Kidney epithelial cell (primary cell): Measurements from ENCODE around the gene OR6B2. TPM values are rescaled to one million over a fixed set of nuclear protein-coding genes. Genes with fewer than 3 reads are reported as not detected.

Experiments used
- DNase-seq: peaks from one replicate; pipeline ENCODE4 v3.0.0-alpha.2; 2010; ENCODE audit warnings: low read depth
- H3K27me3 ChIP-seq: 2 replicates; pipeline ENCODE4 v1.6.0; 2011; ENCODE audit warnings: low read length; ENCODE audit not compliant: control insufficient read depth, insufficient read depth
- H3K36me3 ChIP-seq: 2 replicates; pipeline ENCODE4 v1.5.1; 2011; ENCODE audit warnings: low read length; ENCODE audit not compliant: control insufficient read depth, insufficient read depth
- H3K4me3 ChIP-seq: 2 replicates; pipeline ENCODE4 v1.5.1; 2011; ENCODE audit warnings: low read depth, mild to moderate bottlenecking, control low read depth, low read length
- total RNA-seq: library from RNA; depleted of rRNA; stranded (reverse); fragments of >200 nt; gene quantifications from 2 replicates; pipeline ENCODE4 v1.2.3, GENCODE V29; 2015
- TF ChIP-seq, protein P1 (sequence below): IDR thresholded peaks from 2 replicates; pipeline ENCODE4 v1.5.1; 2011; ENCODE audit warnings: mild to moderate bottlenecking, moderate library complexity, low read length, control low read depth, inconsistent platforms; ENCODE audit not compliant: insufficient read depth, poor library complexity, severe bottlenecking

The OR6B2 gene
- total RNA-seq, 1 donor from 2014 or later, result not detected

DNA sequence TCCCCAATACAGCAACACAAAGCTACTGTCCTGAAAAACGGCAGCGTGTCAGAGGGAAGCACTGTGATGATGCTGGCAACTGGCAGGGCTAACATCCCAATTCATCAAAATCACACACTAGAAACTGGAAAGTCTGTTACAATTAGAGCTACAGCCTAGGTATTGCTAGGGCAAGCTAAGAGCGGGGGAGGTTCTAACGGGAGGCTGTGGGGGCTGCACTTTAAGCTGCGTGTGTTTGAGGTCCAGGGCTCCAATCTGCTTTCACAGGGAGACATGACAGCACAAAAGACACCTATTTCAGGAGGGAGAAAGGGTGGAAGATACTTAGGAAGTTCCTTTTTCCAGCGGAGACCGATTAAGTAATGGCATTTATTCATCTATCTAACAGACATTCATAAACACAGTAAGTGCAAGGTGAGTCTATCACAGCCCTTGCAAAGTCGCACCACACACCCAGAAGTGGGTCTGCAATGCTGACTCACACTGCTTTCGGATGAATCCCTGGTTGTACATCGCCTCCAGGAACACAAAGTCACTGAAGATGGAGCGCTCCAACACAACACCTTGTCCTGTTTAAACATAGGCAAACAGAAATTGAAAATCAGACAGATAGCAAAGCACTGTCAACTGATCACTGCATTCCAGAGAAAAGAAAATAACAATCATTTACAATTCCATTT lies 12.0 kb downstream of the OR6B2 start:
- no peak overlapping the region for H3K4me3 ChIP-seq
- TF ChIP-seq, protein P1, sequence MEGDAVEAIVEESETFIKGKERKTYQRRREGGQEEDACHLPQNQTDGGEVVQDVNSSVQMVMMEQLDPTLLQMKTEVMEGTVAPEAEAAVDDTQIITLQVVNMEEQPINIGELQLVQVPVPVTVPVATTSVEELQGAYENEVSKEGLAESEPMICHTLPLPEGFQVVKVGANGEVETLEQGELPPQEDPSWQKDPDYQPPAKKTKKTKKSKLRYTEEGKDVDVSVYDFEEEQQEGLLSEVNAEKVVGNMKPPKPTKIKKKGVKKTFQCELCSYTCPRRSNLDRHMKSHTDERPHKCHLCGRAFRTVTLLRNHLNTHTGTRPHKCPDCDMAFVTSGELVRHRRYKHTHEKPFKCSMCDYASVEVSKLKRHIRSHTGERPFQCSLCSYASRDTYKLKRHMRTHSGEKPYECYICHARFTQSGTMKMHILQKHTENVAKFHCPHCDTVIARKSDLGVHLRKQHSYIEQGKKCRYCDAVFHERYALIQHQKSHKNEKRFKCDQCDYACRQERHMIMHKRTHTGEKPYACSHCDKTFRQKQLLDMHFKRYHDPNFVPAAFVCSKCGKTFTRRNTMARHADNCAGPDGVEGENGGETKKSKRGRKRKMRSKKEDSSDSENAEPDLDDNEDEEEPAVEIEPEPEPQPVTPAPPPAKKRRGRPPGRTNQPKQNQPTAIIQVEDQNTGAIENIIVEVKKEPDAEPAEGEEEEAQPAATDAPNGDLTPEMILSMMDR, result no peak
- no peaks in the 10 kb centered on the region for H3K36me3 ChIP-seq
- H3K27me3 ChIP-seq, result no peaks in the 10 kb centered on the region
- no peak for DNase-seq

DNA sequence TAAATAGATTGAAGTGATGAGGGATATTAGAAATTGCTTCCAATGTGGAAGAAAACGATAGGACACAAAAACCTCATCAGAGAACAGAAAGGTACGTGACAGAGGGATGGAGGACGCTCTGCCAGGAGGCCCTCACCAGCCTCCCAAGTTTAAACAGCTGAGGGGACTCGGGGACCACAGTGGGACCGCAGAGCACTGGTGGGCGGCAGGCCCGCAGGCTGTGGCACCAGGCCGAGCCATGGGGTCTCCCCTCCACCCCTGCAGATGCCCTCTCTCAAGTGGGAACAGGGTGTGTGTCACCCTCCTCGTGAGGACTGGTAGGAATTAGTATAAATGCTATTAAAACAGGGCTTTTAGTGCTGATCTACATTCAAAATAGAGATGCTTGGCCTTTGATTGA lies 15.9 kb downstream of the OR6B2 start:
- Histone ChIP-seq H3K4me3 (no peak overlapping the region), H3K27me3 (no peaks in the 10 kb centered on the region), H3K36me3 (peaks cover 2% of the 10 kb centered on the region)
- TF ChIP-seq, protein P1, result no peak
- DNase-seq, result no peak

DNA sequence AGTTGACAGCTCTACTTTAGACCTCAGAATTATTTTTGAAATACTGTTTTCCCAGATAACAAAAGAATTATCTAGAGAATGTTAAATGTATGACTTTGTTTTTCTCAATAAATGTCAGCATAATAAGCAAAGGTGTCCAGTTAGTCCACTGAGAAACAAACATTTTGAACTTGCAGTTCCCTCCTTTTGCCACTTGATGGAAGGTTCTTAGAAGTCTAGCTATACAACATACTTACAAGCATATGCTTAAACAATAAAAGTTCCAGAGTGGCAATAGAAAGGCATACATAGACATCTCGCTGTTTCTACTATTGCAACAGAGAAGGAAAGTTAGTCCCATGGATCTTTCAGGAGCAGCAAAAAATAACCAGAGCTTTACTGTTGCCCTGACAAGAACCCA lies 16.9 kb downstream of the OR6B2 start:
- H3K36me3 ChIP-seq, result peaks cover 3% of the 10 kb centered on the region
- H3K4me3 ChIP-seq, result no peak overlapping the region
- no peak for DNase-seq
- H3K27me3 ChIP-seq, result no peaks in the 10 kb centered on the region
- TF ChIP-seq, protein P1, result peak; percentile 36

DNA sequence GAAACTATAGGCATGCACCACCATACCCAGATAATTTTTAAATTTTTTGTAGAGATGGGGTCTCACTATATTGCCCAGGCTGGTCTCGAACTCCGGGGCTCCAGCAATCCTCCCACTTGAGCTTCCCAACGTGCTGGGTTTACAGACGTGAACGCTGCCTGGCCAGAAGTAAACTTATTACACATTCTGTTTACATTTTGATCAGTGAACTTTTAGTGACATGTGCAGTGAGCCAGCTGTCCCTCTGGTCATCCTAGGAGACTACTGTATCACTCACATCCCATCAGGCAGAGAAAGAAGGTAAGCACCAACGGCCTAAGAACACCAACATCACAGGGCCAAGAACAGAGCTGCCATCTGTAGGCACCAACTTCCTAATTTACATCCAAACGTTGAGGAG lies 27.2 kb downstream of the OR6B2 start:
- H3K27me3 ChIP-seq, result no peaks in the 10 kb centered on the region
- H3K4me3 ChIP-seq, result no peak overlapping the region
- TF ChIP-seq, protein P1, result no peak
- no peak for DNase-seq
- peaks cover 3% of the 10 kb centered on the region for H3K36me3 ChIP-seq

DNA sequence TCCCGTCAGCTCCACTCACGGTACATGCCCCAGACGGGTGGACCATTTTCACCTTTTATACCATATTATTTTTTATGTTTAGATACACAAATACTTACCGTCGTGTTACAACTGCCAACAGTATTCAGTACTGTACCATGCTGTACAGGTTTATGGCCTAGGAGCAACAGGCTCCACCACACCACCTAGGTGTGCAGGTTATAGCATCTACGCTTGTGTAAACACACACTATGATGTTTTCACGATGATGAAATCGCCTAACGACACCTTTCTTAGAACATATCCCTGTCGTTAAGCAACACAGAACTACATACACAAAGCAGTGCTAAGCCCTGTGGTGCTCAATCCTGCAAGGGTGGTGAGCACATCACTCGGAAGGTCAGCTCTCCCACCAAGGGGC lies 29.6 kb downstream of the OR6B2 start:
- no peak for DNase-seq
- peaks cover 3% of the 10 kb centered on the region for H3K36me3 ChIP-seq

More for the DNA sequence above, 29.6 kb downstream of the OR6B2 start:
- TF ChIP-seq, protein P1, result no peak
- Histone ChIP-seq H3K4me3 (no peak overlapping the region), H3K27me3 (no peaks in the 10 kb centered on the region)
